Hindlimb muscle (tissue), 1 donor: Measurements from ENCODE around the gene CPAMD8. TPM values are rescaled to one million over a fixed set of nuclear protein-coding genes. Genes with fewer than 3 reads are reported as not detected.
"Not testable (repeated sequence)": the region's sequence is repeated elsewhere in the genome, so short reads cannot be mapped to it uniquely, and the experiment has no call there.

Source experiments
- DNase-seq: peaks from one replicate; pipeline ENCODE4 v3.0.0-alpha.2; 2013
- polyA plus RNA-seq: library from polyadenylated mRNA; unstranded; fragments of 120-200 nt; gene quantifications from one replicate; pipeline ENCODE4 v1.2.1, GENCODE V29; 2013; ENCODE audit not compliant: insufficient read length

The CPAMD8 gene
- polyA plus RNA-seq, 1 donor: 4.2 TPM

DNA sequence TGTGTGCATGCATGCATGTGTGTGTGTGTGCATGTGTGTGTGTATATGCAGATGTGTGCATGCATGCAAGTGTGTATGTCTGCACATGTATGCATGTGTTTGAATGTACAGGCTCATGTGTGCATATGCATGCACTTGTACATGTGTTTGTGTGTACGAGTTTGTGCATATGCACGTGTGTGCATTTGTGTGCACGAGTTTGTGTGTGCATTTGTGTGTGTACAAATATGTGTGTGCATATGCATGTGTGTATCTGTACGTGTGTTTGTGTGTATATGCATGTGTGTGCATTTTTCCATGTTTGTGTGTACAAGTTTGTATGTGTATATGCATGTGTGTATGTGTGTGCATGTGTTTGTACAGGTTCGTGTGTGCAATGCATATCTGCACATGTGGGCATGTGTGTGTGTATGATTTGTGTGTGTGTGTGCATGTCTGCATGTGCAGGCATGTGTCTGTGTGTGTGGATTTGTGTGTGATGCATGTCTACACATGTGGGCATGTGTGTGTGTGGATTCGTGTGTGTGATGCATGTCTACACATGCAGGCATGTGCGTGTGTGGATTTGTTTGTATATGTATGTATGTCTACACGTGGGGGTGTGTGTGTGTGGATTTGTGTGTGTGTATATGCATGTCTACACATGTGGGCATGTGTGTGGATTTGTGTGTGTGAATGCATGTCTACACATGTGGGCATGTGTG, 80.7 kb downstream of the CPAMD8 start:
- DNase-seq: no peak

DNA sequence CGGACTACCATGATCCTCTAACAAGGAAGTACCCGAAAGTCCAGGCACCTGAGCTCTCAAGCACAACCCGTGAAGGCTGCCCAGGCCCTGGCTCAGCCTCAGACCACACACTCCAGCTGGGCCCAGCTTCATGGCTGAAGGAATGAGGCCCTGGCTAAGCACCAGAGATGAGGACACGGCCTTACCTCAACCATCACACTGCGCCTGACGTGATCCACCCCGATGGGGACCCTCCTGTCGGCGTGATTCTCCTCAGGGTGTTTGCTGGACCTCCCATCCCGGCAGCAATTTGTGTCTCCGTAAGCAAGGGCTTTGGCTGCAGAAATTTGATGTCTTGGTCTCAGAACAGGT, 81.3 kb downstream of the CPAMD8 start:
- no peak for DNase-seq

DNA sequence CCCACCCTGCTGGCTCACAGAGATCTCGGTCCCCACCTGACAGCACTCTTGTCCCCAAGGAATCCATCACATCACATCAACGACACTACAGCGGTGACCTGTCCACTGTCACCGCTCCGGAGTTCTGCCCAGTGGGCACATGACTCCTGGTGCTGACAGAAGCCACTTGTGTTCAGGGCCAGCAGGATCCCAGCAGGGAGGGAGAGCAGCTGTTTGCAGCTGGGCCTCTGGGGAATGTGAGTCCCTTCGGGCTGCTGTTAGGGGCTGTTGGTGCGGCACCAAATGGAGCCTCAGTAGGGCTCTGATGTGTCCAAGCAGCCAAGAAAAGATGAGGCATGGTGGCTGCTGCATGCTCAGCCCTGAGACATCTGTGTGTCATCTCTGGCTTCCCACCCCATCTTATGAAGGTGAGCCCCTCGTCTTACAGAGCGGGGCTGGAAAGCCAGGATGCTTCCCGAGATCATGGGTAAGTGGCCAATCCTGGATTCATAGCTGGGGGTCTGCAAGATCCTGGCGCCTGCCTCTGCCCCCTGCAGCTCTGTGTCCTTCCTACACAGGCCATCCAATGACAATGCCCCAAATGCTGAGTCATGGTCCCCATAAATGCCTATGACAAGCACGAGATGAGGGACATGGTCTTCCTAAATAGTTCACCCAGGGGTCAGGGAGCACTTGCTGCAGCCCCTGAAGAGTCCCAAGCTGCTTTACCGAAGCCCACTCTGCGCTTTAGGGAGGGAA, 81.8 kb downstream of the CPAMD8 start:
- DNase-seq: no peak

DNA sequence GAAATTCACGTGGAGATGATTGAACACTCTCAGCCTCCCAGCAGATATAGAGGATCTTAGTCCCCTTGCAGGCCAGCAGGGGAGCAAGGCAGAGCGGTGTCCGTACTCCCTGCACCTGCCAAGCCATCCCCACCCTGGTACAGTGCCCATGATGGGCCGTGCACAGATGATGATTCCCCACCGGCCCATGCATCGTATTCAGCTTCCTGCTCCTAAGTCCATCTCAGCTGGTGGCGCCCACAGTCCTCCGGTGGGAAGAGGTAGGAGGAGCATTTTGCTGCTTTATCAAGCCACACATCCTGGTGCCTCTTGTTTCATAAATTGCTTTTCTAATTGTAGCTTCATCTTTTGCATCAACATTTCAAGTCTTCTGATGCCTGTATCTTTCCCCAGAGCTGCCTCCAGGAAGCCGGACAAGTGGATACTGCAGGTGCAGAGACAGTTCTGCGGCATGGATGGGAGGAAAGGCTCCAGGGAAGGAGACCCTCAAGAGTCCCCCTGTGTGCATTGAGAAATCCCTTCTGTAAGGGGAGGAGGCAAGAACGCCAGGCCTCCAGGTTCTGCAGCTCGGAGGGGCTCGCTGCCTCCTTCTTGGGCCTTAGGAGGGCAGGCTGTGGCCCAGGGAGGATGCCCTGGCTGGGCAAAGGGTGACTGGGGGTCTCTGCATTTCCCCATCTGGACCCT, 82.5 kb downstream of the CPAMD8 start:
- no peak for DNase-seq

DNA sequence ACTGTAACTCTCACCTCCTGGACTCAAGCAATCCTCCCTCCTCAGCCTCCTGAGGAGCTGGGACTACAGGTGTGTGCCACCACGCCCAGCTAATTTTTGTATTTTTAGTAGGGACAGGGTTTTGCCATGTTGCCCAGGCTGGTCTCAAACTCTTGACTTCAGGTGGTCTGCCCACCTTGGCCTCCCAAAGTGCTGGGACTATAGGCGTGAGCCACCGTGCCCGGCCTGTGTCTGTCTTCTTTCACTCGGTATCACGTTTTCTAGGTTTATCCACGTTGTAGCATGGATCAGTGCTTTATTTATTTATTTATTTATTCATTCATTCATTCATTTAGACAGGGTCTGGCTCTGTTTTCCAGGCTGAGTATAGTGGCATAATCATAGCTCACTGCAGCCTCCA, 83.5 kb downstream of the CPAMD8 start:
- DNase-seq: not testable (repeated sequence)

DNA sequence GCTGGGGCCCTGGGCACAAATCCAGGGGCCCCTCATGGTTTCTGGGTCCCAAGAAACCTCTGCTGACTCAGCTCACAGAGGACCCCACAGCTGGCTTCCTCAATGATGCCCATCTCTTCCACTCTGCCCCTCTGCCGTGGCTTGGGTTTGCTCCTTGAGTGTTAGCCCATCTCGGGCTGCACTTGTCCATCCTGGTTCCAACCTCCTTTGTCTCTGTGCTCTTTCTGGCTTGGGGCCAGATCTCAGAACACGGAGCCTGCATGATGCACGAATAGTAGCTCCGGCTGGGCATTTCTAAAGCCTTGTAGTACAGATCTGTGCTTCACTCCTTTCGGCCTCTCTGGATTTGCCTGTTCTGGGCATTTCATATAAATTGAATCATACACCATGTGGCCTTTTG, 84.0 kb downstream of the CPAMD8 start:
- DNase-seq: no peak

DNA sequence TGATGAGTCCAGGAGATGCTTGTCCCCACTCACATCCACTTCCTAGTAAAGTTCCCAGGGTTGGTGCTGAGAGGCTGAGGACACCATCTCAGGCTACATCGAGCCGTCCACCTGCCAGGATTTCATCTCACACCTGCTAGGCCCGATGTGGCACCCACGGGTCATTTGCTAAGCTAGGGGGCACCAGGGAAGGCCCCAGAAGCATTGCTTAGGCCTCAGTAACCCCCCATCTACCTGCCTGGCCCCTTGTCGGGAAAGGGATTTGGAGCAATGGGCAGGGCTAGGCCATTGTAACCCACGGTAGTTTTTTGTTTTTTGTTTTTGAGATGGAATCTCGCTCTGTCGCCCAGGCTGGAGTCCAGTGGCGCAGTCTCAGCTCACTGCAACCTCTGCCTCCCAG, 86.0 kb downstream of the CPAMD8 start:
- DNase-seq: no peak

DNA sequence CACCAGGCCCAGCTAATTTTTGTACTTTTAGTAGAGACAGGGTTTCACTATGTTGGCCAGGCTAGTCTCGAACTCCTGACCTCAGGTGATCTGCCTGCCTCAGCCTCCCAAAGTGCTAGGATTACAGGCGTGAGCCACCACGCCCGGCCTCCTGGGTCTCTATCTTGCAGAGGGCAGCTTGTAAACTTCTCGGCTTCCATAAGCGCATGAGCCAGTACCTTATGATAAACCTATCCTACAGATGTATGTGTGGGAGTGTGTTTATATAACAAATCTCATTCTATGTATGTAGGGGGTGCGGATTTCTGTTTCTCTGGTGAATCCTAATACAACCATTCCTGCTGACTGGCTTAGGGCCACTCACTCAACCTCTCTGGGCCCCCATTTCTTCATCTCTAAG, 86.5 kb downstream of the CPAMD8 start:
- DNase-seq: not testable (repeated sequence)

DNA sequence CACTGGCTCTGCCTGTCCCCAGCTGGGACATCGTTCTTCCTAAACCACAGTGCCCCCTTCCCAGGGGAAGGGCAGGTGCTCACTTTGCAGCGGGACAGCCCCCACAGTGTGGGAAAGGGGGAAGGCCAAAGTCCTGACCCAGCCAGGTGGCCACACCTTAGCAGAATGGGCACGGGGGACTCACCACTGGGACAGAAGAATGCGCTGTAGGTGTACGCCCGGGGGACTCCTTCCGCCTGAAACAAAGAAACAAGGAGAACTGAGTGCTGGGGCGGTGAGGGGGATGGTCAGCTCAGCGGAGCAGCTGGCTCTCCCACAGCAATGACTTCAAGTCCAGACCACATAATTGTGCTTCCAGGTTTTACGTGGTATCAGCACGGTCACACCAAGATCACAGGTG, 88.4 kb downstream of the CPAMD8 start:
- no peak for DNase-seq

DNA sequence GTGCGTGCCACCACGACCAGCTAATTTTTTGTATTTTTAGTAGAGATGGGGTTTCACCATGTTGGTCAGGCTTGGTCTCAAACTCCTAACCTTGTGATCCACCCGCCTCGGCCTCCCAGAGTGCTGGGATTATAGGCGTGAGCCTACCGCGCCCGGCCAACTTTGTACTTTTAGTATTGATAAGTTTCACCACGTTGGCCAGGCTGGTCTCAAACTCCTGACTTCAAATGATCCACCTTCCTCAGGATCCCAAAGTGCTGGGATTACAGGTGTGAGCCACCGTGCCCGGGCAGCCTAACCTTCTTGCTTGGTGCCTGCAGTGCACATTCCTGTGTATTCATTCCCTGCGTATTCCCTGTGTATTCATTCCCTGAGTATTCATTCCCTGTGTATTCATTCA, 88.8 kb downstream of the CPAMD8 start:
- DNase-seq: not testable (repeated sequence)

DNA sequence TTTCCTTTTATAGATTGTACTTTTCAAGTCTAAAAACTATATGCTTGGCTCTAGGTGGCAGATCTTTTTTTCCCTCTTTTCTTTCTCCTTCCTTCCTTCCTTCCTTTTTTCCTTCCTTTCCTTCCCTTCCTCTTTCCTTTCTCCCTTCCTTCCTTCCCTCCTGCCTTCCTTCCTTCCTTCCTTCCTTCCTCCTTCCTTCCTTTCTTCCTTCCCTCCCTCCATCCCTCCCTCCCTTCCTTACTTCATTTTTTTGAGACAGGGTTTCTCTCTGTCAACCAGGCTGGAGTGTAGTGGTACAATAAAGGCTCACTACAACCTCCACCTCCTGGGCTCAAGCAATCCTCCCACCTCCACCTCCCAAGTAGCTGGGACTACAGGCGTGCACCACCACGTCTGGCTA, 89.7 kb downstream of the CPAMD8 start:
- no peak for DNase-seq

DNA sequence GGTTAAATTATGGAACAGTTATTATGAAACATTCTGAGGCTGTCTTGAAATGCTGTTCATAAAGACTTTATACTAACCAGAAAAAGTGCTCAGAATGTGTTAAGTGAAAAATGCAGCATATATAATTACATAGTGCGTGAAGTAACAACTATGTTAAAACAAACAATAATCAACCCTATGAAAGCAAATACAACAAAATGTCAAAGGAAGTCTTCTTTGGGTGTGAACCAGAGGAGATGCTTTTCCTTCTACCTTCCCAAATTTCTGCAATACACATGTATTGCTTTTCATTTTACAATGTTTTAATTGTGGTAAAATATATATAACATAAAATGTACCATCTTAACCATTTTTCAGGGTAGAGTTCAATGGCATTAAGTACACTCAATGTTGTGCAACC, 92.1 kb downstream of the CPAMD8 start:
- DNase-seq: no peak

DNA sequence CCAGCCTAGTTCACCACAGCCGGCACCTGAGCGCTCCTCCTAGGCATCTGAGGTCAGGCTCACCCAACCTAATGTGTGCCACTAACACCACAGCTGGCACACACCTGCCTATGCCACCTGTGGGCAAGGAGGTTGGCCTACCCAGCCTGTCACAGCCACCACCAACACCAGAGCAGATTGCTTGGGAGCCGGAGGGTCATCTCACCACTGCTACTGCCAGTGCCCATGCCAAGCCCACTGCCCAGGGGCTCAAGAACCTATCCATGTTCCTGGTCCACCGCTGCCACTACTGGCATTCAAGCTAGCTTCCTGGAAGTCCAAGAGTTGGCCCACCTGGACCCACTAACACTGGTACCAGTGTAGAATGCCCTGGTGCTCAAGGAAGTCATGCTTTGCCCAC, 95.3 kb downstream of the CPAMD8 start:
- no peak for DNase-seq

DNA sequence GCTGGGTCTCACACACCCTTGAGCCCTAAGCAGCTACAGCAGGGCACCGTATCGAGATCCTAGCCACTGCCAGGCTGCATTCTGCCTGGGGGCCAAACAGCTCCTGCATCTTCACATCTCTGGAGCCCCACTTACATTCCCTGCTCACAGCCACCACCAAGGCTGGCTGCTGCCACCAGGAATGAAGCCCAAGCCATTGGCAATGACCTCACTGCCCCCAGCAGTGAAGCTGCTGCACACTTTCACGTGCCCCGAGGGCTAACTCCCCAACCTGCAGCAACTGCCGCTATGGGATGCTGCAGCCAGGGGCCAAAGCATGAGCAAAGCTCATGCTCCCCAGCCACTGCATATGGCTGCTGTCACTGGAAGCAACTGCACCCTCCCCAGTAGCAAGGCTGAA, 95.9 kb downstream of the CPAMD8 start:
- DNase-seq: no peak

DNA sequence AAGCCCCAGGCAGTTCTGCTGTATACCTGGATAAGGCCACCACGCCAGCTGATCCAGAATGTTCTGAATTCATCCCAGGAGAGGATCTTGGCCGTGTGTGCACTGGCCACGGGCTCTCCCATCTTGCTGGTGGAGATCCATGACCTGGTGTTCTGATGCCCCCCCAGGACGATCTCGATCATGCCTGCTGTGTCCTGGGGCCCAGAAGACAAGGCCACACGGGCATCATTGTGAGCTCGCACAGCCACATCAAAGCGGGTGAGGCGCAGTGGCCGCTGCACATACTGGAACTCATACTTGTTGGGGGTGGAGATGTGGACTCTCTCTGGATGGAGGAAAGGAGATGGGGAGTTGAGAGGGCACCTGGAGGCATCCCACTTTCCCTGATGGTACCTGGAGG, 97.7 kb downstream of the CPAMD8 start:
- DNase-seq: no peak

DNA sequence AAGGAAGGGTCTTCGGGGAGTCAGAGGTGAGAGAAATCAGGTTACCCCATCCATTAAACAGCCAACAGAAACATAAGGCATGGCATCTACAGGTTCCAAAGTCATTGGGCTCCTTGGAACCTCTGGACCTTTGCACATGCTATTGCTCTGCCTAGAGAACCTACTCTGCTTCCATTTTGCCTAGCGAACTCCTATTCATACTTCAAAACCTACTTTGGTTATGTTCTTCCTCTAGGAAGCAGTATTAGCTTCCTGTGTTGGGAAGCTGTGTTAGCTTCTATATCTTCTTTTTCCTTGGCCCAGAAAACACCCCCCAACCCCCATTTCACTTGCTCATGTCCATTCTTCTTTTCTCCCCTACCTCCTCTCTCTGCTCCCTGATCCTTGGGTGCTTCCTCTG, 98.3 kb downstream of the CPAMD8 start:
- no peak for DNase-seq

DNA sequence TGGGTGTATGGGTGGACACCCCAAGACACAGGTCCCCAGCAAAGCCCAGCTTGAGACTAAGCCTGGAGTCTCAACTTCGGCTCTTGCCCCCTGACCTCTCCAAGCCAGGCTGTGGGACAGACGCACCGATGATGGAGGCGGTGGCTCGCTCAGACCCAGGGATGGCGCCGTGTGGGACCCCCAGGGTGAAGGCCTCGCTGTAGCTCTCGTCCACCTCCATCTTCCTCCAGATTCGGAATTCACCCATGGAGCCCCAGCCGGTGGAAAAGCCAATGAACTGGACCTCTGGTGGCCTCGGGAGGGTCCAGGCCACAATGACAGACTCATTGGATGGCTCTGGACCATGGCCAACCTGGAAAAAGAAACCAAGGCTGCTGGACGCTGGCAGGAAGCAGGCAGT, 98.7 kb downstream of the CPAMD8 start:
- no peak for DNase-seq

DNA sequence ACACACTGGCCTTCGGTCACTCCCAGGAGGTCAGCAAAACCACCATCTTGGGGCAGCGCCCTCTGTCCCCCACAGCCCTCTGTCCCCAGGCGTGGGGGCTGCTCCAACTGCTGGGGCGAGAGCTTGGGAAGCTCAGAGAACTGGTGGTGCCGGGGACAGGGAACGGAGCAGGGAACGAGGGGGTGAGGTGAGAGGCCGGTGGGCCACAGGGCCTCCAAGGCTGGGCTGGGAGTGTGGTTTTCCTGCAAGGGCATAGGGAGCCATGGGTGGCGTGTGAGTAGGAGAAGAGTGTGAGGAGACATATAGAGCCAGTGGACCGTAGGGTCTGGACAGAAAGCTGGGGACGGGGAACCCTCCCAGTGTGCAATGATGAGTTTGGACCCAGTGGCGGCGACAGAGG, 103.7 kb downstream of the CPAMD8 start:
- DNase-seq: no peak

DNA sequence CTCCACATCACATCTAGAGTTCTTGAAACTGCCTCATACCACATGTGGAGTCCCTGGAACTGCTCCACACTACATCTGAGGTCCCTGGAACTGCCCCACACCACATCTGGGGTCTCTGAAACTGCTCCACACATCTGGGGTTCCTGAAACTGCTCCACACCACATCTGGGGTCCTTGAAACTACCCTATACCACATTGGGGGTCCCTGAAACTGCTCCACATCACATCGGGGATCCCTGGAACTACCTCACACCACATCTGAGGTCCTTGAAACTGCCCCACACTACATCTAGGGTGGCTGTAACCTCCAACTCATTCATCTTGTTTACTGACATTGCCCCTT, 104.0 kb downstream of the CPAMD8 start:
- no peak for DNase-seq

DNA sequence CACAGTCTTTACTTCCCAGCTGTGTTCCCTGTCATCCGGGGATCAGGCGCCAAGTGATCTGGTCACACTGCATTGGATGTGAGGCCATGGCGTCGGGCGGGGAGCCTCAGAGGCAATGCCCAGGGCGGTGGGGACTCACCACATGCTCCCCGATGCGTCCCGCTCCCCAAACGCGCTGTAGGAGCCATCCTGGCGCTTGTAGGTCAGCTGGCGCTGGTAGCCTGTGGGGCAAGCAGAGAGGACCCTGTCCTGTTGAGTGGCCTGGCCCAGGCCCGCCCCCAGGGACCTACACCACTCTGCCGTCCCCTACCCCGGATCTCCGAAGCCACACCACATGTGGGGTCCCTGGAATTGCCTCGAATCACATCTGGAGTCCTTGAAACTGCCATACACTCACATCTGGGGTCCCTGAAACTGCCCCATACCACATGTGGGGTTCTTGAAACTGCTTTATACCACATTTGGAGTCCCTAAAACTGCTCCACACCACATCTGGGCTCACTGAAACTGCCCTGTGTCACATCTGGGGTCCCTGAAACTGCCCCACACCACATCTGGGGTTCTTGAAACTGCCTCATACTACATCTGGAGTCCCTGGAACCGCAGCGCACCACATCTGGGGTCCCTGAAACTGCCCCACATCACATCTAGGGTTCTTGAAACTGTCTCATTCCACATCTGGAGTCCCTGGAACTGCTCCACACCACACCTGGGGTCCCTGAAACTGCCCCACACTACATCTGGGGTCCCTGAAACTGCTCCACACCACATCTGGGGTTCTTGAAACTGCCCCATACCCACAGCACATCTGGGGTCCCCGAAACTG, 104.6 kb downstream of the CPAMD8 start:
- no peak for DNase-seq

DNA sequence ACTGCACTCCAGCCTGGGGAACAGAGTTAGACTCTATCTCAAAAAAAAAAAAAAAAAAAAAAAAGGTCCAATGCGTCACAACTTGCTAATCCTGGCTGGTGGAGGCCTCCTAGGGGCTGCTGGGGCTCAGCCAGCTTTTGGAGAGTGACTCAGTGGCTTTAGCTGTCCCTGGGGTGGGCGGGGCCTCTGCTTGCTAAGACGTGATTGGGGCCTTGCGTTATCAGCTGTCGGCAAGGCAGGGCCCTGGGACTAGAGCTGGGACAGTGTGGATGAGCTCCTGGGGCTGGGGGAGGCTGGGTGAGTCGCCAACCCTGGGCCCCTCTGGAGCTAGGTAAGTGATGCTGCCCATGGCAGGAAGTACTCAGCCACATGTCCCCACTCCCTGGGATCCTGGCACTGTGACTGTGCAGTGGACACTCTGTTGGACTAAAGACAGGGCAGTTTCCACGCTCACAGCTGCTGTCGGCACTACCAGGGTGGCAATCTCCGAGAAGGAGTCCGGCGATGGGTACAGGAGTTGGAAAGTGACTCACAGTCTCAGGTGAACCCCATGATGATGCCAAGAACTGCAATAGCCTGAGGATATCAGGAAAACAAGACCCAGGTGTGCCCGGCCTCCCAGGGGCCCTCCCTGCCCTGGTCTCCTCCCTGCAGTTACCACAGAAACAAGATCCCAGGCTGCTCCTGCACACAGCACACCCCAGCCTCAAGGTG, 105.6 kb downstream of the CPAMD8 start:
- no peak for DNase-seq

DNA sequence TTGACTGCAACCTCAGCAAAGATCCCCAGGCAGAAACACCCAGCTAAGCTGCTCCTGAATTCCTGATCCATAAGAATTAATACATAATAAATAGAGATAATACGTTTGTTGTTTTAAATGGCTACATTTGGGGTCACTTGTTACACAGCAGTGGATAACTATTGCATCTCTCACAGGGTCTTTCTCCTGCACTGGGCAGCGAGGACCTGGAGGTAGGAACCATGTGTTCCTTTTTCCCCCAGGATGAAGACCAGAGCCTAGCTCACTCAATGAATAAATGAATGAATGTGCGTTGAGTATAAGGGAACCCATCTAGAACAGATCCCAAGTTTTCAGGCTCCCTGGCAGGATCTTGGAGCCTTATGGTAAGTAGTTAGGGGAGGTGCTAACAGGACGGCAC, 107.1 kb downstream of the CPAMD8 start:
- no peak for DNase-seq

DNA sequence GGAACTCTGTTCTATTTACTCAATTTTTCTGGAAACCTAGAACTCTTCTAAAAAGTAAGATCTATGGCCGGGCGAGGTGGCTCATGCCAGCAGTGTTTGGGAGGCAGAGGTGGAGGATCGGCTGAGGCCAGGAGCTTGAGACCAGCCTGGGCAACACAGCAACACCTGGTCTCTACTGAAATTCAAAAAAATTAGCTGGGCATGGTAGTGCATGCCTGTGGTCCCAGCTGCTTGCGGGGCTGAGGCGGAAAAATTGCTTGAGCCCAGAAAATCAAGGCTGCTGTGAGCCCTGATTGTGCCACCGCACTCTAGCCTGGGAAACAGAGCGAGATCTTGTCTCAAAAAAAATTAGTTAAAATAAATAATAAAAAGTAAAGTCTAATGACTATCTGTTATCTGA, 109.2 kb downstream of the CPAMD8 start:
- DNase-seq: no peak
